D721Med (cell line): ENCODE measurements around the gene DRGX.

Source experiments
- DNase-seq: peaks from one replicate; pipeline ENCODE4 v3.0.0; 2011; ENCODE audit warnings: low spot score; ENCODE audit not compliant: insufficient read length
- FAIRE-seq: peaks from 2 replicates; lab custom pipeline; 2011; peaks lifted over from hg19 to GRCh38; lab: Jason Lieb, UNC
- CTCF ChIP-seq: IDR thresholded peaks from 2 replicates; pipeline ENCODE4 v1.5.1; 2012; ENCODE audit warnings: mild to moderate bottlenecking, control low read depth; ENCODE audit not compliant: insufficient read depth; ENCODE audit errors: missing control alignments

Gene DRGX

GRCh38 chr10:49365675-49366415 is 30.0 kb downstream of the DRGX start:
- DNase-seq, result no peak
- TF ChIP-seq CTCF, result no peak
- FAIRE-seq, result no peak

DNA sequence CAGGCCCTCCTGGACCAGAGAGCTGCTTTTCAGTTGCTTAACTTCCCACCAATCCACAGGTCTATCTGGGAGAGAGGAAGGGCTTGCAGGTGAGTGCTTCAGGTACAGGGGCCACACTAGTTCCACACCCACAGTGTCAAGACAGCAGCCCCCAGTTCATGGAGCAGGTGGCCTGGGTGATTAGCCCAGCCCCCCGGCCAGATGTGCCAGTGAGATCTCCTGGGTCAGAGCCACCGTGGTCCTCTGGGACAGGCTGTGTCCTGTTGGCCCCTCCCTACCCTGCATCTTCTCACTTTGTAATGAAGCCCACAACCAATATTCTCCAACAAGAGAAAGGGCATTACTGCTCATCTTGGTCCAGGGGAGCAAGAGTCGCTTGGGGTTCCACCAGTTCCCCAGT is 30.6 kb downstream of the DRGX start:
- FAIRE-seq (no peak), DNase-seq (no peak)
- TF ChIP-seq CTCF, result no peak

- no peak for FAIRE-seq
- TF ChIP-seq CTCF, result no peak
- DNase-seq, result no peak
Measured at GRCh38 chr10:49364747-49365146, 31.1 kb downstream of the DRGX start.

GRCh38 chr10:49364051-49364450 is 31.8 kb downstream of the DRGX start:
- no peak for TF ChIP-seq CTCF
- DNase-seq, result no peak
- FAIRE-seq, result no peak

DNA sequence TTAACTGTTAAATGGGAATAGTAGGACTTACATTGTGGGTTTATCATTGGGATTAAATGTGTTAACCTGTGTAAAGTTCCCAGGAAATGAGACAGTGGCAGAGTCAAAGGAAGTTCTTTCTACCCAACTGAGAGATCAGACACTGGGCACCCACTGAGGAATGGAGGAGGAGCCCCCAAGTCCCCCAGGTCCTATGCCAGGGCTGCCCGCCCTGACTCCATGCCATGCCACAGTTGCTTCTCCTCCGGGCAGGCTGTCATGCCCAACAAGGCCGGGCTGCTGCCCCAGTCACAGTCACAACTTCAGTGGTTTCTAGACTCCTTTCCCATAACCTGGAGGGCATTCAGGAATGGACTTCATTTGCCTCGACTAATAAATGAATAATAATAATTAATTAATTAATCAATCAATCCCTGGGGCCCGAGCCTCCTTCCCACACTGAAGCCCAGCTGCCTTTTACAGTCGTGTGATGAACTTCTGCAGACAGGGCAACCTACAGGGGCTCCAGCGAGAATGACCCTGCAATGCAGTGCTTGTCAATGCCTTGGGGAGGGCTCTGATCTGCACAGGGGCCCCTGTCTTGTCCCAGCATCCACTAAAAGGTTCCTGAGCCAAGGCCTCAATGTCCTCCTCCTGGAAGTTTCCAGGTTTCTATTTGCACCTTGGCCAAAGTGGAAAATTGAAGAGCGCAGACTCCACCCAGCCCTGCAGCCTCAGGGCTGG is 32.4 kb downstream of the DRGX start:
- no peak for FAIRE-seq
- no peak for TF ChIP-seq CTCF
- DNase-seq, result no peak

DNA sequence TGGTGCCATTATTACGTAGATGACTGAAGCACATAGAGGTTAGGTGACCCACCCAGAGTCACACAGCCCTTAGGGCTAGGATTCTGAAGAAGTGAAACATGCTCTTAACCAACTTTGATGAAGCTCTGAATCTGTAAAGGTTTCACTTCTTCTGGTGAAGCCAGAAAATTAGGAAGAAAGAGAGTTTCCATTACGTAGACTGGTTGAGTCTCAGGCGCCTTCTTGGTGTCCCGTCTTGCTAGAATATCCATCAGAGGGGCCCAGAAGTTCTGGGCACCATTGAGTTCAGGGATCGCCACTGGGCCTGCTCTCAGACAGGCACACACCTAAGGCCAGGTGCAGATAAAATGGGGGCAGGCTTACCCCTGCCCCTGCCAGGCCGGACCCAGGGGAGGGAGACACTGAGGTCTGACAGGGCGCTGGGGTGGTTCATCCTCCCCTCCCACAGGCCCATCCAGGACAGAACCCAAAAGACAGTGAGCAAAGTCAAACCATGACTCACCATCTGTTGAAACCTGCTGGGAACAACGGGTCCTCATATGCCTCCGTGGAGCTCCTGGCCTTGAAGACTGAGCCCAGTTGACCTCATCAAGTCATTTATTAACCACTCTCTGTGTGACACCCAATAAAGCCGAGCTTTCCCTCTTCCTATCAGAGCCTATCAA is 33.2 kb downstream of the DRGX start:
- TF ChIP-seq CTCF, result no peak
- DNase-seq (no peak), FAIRE-seq (no peak)
